ENCODE data around the gene SIK2.
A peak's percentile ranks its signal among the peaks of the same experiment; 100 is the strongest.
"Not testable (repeated sequence)": the region's sequence is repeated elsewhere in the genome, so short reads cannot be mapped to it uniquely, and the experiment has no call there.

The SIK2 gene

GRCh38 chr11:111624608-111625007, 22.4 kb downstream of the SIK2 start:
- DNase-seq (ENCODE audit: low read depth, low spot score) = no peak

GRCh38 chr11:111627591-111627990, 25.3 kb downstream of the SIK2 start:
- DNase-seq (ENCODE audit: low read depth, low spot score) = no peak

GRCh38 chr11:111629499-111629898, 27.2 kb downstream of the SIK2 start:
- no peak for DNase-seq (ENCODE audit: low read depth, low spot score)

- DNase-seq (ENCODE audit: low read depth, low spot score) = no peak
These were observed 28.9 kb downstream of the SIK2 start for GRCh38 chr11:111631024-111631665.

DNA sequence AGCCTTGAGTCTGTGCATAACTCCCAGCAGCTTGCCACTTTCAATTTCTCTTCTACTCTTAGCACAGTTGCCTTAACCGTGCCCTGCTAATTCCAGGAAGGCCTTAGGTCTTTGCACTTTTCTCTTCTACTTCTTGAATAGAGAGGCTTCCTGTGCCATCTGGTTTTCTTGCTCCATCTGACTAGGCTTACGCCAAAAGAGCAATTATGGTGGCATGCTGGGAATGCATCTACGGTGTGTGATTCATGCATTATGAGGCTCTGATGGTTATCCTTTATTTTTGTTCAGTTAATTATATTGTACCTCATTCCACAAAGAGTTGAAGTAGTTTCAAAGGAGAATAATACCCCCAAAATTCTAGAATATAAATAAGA, 29.4 kb downstream of the SIK2 start:
- DNase-seq (ENCODE audit: low read depth, low spot score) = no peak

- no peak for DNase-seq (ENCODE audit: low read depth, low spot score)
These were observed 30.4 kb downstream of the SIK2 start for GRCh38 chr11:111632516-111633220.

- no peak for DNase-seq (ENCODE audit: low read depth, low spot score)
These were observed 31.0 kb downstream of the SIK2 start for GRCh38 chr11:111633248-111633647.

DNA sequence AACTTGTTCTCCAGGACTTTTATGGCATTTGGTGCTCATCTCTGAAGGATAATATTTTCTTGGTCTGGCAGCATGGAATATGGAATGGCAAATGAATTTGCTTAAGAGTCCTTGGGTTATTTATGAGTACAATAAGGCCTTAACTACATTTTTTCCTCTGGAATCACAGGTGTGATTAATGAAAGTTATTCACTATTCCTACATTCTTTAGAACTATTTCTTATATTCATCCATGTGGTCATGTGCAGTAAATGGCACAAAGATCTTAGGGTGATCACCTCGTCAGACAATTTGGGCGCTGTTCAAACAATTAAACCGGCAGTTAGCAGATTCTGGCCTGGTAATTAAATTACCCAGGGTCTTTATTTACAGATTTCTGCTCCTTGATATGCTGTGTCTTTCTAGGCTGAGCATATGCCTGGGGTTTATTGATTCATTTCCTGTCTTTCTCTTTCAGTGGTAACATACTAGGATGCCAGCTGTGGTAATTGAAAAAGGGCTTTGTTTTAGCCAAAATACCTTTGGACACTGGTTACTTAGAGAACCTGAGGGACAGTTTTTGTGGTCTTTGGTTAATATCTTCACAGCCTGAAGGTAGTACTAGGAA, 31.6 kb downstream of the SIK2 start:
- no peak for DNase-seq (ENCODE audit: low read depth, low spot score)

DNA sequence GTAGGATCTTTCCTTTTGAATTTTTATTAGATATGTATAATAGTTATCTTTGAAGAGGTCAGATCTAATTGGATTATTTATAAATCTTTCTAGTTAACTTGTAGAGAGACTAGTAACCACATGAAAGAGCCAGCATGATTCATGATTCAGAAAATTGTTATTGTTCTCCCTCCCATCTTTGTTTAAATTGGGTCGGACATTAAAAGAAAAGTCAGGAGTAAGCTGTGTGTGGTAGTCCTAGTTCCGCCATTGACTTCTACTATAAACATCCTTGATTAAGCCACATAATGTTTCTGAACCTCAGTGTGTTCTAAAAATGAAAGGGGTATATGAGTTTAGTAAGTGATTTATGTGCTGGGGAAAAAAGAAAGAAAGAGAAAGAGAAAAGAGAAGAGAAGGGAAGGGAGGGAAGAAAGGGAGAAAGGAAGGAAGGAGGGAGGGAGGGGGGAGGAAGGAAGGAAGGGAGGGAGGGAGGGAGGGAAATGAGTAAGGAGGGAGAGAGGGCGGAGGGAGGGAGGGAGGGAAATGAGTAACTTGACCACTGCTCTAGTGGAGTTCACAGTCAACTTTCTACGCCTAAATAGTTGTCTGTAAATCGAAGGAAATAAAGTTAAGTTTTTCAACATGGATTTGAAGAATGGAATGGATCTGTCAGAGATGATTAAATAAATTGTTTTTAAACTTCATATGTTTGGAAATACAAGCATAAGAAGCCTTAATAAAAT, 32.9 kb downstream of the SIK2 start:
- DNase-seq (ENCODE audit: low read depth, low spot score) = no peak

DNA sequence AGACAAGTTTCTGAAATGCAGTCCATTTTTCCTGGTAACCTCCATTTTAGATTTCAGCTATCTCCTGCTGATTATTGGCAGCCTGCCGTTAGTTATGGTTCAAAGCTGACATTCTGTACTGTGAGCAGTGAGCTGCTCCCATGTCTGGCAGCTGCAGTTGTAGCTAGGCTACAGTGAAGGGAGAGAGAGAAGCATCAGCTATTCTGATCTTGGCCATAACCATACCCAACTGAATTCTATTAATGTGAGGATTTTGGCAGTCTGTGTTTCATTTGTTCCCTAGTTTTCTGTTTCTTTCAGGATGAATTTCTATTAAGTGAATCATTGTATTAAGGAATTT, 33.4 kb downstream of the SIK2 start:
- no peak for DNase-seq (ENCODE audit: low read depth, low spot score)

DNA sequence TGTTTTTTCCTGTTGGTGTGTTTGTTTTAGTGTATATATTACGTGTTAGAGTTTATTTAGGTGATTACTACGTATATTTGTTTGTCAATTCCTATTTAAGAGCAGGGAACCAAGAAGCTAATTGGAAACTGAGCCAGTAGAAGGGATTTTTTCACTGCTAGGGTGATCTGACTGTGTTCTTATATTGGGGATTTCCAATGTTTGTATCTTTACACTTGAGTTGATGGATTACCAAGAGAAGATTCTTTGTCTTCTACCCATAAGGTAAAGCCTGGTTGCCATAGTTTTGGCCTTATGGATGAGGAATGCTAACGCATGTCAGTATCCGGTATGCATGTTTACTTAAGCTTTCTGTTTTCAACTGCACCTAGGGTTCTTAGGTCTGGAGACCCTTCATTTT, 35.6 kb downstream of the SIK2 start:
- DNase-seq (ENCODE audit: low read depth, low spot score) = no peak

DNA sequence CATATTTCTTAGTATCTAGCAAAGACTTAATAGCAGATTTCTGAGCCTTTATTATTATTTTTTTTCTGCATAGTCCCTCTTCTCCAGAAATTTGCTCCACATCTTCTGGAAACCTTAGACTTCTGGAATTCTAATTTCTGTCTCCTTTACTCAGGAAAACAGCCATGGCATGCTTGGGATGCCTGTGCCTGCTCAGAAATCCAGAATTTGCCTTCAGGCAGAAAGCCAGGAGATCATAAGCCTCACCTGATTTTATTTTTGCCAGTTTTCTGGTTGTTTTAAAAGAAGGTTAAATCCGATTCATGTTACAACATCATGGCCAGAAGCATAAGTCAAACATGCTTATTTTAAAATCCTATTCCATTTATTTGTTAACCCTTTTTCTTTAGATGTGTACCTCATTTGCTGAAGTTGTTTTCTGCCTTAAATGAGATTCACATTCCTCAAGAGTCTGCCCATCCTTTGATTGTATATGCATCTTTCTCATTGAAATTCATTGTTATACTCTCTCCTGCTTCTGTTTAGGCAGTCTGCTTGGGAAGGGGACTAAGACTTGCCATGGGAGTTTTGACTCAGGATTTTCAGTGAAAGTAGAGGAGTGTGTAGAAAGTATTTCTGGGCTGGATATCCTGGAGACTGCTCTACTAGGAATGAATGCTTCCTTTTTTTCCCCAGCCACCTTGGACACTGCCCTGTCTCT, 37.1 kb downstream of the SIK2 start:
- peak; percentile 45 for DNase-seq (ENCODE audit: low read depth, low spot score)

DNA sequence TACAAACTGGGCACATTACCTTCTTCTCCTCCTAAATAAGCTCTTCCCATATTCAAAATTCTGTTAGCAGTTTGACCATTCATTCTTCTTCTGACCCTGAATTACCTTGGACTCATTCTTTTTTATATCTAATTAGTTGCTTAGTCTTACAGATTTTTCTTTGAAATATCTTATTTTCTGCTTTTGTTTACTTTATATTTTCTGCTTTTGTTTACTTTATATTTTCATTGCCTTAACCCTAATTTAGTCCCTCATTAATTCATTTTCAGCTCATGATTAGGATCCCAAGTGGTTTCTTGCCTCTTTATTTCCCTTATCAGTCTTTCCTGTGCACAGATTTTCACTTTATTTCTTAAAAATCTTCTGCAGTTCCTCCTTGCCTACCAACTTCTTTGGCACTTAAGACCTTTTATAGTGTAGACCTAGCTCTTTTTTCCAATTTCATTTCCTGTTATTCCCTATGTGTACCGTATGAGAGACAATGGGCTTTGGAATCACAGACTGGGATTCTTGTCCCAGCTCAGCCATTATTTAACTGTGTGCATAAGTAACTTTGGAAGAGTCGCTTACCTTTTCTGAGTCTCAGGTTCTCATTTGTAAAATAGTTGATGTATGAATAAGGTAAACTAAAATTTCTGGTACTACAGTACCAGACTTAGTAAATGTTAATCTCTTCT, 39.2 kb downstream of the SIK2 start:
- no peak for DNase-seq (ENCODE audit: low read depth, low spot score)

- DNase-seq (ENCODE audit: low read depth, low spot score) = no peak
These were observed 40.3 kb downstream of the SIK2 start for GRCh38 chr11:111642542-111642941.

DNA sequence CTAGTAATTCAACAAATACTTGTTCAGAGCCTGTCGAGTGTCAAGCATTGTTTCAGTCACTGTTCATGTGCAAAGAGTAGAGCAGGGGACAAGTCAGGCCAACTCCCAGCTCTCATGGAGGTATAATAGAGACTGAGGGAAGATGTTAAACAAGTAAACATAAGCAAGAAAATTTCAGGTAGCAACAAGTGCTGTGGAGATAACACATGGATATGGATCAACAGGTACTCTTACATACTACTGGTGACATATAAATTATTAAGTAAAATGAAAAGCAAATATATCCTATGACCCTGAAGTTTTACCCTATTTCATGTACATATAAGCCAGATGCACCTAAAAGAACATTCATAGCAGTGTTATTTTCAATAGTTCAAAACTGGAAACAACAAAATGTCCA, 42.7 kb downstream of the SIK2 start:
- no peak for DNase-seq (ENCODE audit: low read depth, low spot score)

DNA sequence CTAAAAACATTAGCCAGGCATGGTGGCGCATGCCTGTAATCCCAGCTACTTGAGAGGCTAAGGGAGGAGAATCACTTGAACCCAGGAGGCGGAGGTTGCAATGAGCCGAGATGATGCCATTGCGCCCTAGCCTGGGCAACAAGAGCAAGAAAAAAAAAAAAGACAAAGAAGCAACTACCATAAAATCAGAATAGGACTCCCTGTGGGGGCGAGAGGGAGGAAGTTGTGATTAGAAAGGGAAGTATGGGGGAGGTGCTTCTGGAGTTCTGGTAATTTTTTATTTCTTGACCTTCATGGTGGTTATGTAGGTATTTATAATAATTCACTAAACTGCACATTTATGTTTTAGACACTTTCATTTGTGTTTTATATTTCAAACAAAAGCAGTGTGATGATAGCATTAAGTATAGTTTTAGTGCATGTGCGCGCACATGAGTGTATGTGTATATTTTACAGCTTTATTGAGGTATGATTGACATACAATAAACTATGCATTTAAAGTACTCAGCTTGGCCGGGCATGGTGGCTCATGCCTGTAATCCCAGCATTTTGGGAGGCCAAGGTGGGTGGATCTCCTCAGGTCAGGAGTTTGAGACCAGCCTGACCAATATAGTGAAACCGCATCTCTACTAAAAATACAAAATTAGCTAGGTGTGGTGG, 43.5 kb downstream of the SIK2 start:
- DNase-seq (ENCODE audit: low read depth, low spot score) = no peak

DNA sequence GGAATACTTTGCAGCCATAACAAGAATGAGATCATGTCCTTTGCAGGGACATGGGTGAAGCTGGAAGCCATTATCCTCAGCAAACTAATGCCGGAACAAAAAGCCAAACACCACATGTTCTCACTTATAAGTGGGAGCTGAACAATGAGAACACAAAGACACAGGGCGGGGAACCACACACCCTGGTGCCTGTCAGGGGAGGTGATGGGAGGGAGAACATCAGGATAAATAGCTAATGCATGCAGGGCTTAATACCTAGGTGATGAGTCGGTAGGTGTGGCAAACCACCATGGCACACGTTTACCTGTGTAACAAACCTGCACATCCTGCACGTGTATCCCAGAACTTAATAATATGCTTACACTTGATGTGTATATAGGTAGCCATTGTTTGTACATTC, 49.1 kb downstream of the SIK2 start:
- not testable (repeated sequence) for DNase-seq (ENCODE audit: low read depth, low spot score)

DNA sequence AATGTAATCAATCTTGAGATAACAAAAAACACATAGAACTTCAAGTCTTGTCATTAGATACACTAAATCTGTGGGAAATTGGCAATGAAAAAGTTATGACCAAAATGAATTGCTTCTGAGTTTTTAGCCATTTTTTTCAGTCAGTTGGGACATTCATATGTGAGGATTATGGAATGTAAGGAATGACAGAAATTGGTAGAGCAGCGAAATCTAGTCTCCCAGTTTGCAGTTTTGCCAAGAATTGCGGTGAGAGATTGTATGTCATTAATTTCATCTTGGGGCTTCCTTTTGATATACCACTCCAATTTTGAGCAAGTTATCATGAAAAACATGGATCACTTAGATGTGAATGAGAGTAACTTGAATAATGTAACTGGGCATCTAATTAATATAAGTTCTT, 49.9 kb downstream of the SIK2 start:
- no peak for DNase-seq (ENCODE audit: low read depth, low spot score)

GRCh38 chr11:111654601-111655000, 52.4 kb downstream of the SIK2 start:
- DNase-seq (ENCODE audit: low read depth, low spot score) = no peak

GRCh38 chr11:111655924-111656323, 53.7 kb downstream of the SIK2 start:
- DNase-seq (ENCODE audit: low read depth, low spot score) = no peak

DNA sequence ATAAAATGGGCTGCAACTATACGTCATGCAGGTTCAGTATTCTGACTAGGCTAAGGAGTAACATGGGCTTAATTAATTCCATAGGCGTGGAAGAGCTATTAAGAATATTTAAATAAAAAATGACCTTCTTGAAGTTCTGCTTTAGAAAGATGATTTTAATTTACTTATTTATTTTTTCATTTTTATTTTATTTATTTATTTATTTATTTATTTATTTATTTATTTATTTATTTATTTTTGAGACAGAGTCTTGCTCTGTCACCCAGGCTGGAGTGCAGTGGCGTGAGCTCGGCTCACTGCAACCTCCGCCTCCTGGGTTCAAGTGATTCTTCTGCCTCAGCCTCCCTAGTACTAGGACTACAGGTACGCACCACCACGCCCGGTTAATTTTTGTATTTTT, 55.7 kb downstream of the SIK2 start:
- not testable (repeated sequence) for DNase-seq (ENCODE audit: low read depth, low spot score)

Data from ELF-1 (cell line).